HepG2 (cell line): Measurements from ENCODE around the gene PAQR7. TPM values are rescaled to one million over a fixed set of nuclear protein-coding genes. Genes with fewer than 3 reads are reported as not detected.

Source experiments
- ATAC-seq: fragments of 200-7000 bp; cut with Tn5 transposase; 3 replicates; pipeline ENCODE4 v1.9.1; 2020; ENCODE audit warnings: mild to moderate bottlenecking, moderate library complexity
- BruUV-seq: library from RNA; stranded (reverse); fragments of 400-500 nt; replicated peaks from 2 replicates; lab custom pipeline; 2021; lab: Mats Ljungman, UMichigan
- CTCF ChIA-PET: fragments of 300-600 bp; formaldehyde crosslinking; extraction: SDS; loops from one replicate; lab custom pipeline; 2021; ENCODE audit warnings: low total read pairs, inconsistent platforms, low intra/inter-chr PET ratio; lab: Yijun Ruan, JAX
- POLR2A ChIA-PET: fragments of 350-600 bp; sonication (Branson Sonifier 250); formaldehyde crosslinking; loops from one replicate; lab custom pipeline; 2020; ENCODE audit warnings: antibody characterized with exemption, inconsistent platforms; lab: Yijun Ruan, JAX
- DNase-seq: peaks from one replicate; pipeline ENCODE4 v3.0.0-alpha.2; 2015; ENCODE audit warnings: low spot score
- FAIRE-seq: peaks from 3 replicates; lab custom pipeline; 2011; peaks lifted over from hg19 to GRCh38; lab: Jason Lieb, UNC
- H2AFZ ChIP-seq: one replicate; pipeline ENCODE4 v1.6.1; 2011; ENCODE audit warnings: low read length, inconsistent platforms
- H3K27ac ChIP-seq: fragments of 300-600 bp; 3 replicates; pipeline ENCODE4 v1.8.0; 2011; ENCODE audit warnings: mixed run types, mild to moderate bottlenecking, mixed read lengths, low read length, inconsistent platforms; ENCODE audit not compliant: insufficient read depth; ENCODE audit errors: extremely low read length
- H3K27me3 ChIP-seq, 2 experiments: fragments of 200-600 bp in 1 of 2; 2 replicates in 1 of 2; 3 replicates in 1 of 2; pipeline versions ENCODE4 v1.6.0 to v1.8.0; 2011; ENCODE audit warnings: low read length in 2 of 2, mild to moderate bottlenecking in 2 of 2, moderate library complexity in 2 of 2, inconsistent platforms in 1 of 2; ENCODE audit not compliant: insufficient read depth in 2 of 2, control insufficient read depth in 1 of 2
- H3K36me3 ChIP-seq, 2 experiments: fragments of 200-600 bp in 1 of 2; replicated peaks in 1 of 2; 2 replicates in 1 of 2; 3 replicates in 1 of 2; pipeline versions ENCODE4 v1.5.1 to v1.8.0; 2011; ENCODE audit warnings: low read length in 2 of 2, inconsistent platforms in 1 of 2; ENCODE audit not compliant: insufficient read depth in 2 of 2, control insufficient read depth in 1 of 2
- H3K4me1 ChIP-seq: 2 replicates; pipeline ENCODE4 v1.5.1; 2012; ENCODE audit warnings: low read length, inconsistent platforms; ENCODE audit not compliant: insufficient read depth
- H3K4me2 ChIP-seq: 2 replicates; pipeline ENCODE4 v1.6.0; 2011; ENCODE audit warnings: low read depth, low read length, inconsistent platforms
- H3K4me3 ChIP-seq, 3 experiments: fragments of 200-600 bp in 1 of 3; sonication (generic), shearing (Covaris generic) in 1 of 3; replicated peaks in 1 of 3; 2 replicates each; pipeline ENCODE4 v1.5.1; 2011 to 2016; ENCODE audit warnings: low read length in 3 of 3, inconsistent platforms in 2 of 3, low read depth in 2 of 3, mild to moderate bottlenecking in 2 of 3, control low read depth in 1 of 3, mixed read lengths in 1 of 3; ENCODE audit not compliant: insufficient read depth in 1 of 3
- H3K79me2 ChIP-seq: one replicate; pipeline ENCODE4 v1.6.1; 2011; ENCODE audit warnings: low read length, inconsistent platforms; ENCODE audit not compliant: insufficient read depth
- H3K9ac ChIP-seq: 2 replicates; pipeline ENCODE4 v1.6.0; 2011; ENCODE audit warnings: mild to moderate bottlenecking, low read depth, low read length, inconsistent platforms; ENCODE audit not compliant: insufficient read depth
- H3K9me3 ChIP-seq: 2 replicates; pipeline ENCODE4 v1.5.1; 2012; ENCODE audit warnings: mild to moderate bottlenecking, low read length
- H4K20me1 ChIP-seq: 2 replicates; pipeline ENCODE4 v1.6.0; 2011; ENCODE audit warnings: inconsistent platforms, mild to moderate bottlenecking, low read length, moderate library complexity; ENCODE audit not compliant: insufficient read depth
- BCL3 ChIP-seq: sonication (generic); formaldehyde crosslinking; IDR thresholded peaks from 2 replicates; pipeline ENCODE4 v1.5.1; 2020; ENCODE audit warnings: mild to moderate bottlenecking, missing genetic modification reagents, moderate library complexity
- ZNF577 ChIP-seq: sonication (generic); formaldehyde crosslinking; IDR thresholded peaks from 2 replicates; pipeline ENCODE4 v1.4.0; 2020; ENCODE audit warnings: mild to moderate bottlenecking, low read depth, missing genetic modification reagents, borderline replicate concordance
- ZNF629 ChIP-seq: sonication (generic); formaldehyde crosslinking; conservative IDR thresholded peaks from 2 replicates; pipeline ENCODE4 v1.5.0; 2020; ENCODE audit warnings: missing genetic modification reagents
- ZNF670 ChIP-seq: sonication (generic); formaldehyde crosslinking; IDR thresholded peaks from 2 replicates; pipeline ENCODE4 v1.8.0; 2022; ENCODE audit warnings: mild to moderate bottlenecking, missing genetic modification reagents, borderline replicate concordance
- WGBS: methylation state at CpG from one replicate; pipeline ENCODE4 v1.1.6; 2017; ENCODE audit warnings: low lambda C conversion rate; 5-methylcytosine and 5-hydroxymethylcytosine counted together
- in situ Hi-C: cut with HindIII; loops from 2 replicates; pipeline ENCODE4 v1.10.0; 2017; ENCODE audit warnings: low pct_unique_long_range_greater_than_20kb; ENCODE audit not compliant: extremely low pct_ligation_motif_present
- intact Hi-C: fragments of 100-400 bp; cut with micrococcal nuclease; formaldehyde crosslinking; loops from one replicate; pipeline ENCODE4 v1.10.0; 2022; ENCODE audit not compliant: unreplicated experiment
- polyA plus RNA-seq, 8 experiments: library from polyadenylated mRNA; depleted of rRNA in 3 of 8; stranded (reverse) in 7 of 8; unstranded in 1 of 8; fragments of >200 nt; fragmentation: Illumina TruSeq in 4 of 8; extraction: Trizol in 4 of 8; gene quantifications; 2 replicates each; pipeline versions ENCODE4 v1.2.1 to v1.2.3, GENCODE V29; 2011 to 2016; ENCODE audit warnings: low read depth in 4 of 8, missing spikeins in 1 of 8, mixed read lengths in 1 of 8; ENCODE audit not compliant: insufficient read depth in 1 of 8
- total RNA-seq, 5 experiments: library from RNA; depleted of rRNA; stranded (reverse); fragments of >200 nt; fragmentation: Illumina TruSeq; extraction: Trizol; gene quantifications; 2 replicates each; pipeline ENCODE4 v1.2.3, GENCODE V29; 2016; ENCODE audit warnings: low read depth in 1 of 5

Gene PAQR7
- total and polyA plus RNA-seq, 2 of the 13 experiments (the other 11 are each of a cell fraction or from before 2014, with no cell fraction given): 13.2 to 16.6 TPM

DNA sequence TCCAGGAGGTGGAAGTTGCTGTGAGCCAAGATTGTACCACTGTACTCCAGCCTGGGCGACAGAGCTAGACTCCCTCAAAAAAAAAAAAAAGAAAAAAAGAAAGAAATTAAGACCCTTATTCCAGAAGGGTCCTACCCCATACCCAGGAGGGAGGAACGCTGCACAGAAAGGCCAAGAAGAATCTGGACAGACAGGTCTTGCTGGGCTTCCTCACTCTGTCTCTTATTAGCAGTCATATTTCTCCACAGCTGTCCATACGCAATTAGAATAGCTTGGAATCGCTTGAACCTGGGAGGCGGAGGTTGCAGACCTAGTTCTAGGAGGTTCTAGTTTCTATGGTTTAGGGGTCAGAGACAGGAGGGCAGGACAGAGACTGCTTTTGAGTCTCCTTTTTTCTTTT lies 3.2 kb upstream of the PAQR7 start:
- no peak overlapping the region for H3K4me2 ChIP-seq
- in situ Hi-C loops: no loop called here
- BruUV-seq: no TSS peak

DNA sequence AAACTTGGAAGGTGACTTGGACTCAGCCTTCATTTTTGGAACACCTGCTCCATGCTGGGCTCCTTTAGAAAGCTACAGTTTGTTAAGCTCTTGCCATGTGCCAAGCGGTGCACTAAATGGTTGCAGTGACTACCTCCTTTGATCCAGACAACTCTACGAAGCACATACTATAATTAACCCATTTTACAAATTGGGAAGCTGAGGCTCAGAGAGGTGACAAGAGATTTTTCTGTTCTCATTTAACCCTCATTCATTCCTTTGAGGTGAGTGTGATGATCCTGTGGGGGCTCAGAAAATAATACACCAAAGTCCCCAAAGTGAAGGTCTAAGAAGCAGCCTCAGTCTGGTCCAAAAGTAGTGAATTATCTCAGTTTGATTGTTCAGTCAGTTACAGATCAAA lies 1.6 kb upstream of the PAQR7 start:
- H3K27ac ChIP-seq: no peak overlapping the region
- no peaks in the 10 kb centered on the region for H3K9me3 ChIP-seq
- DNase-seq (no peak), FAIRE-seq (no peak), ATAC-seq (no peak)
- intact Hi-C loops: no loop called here
- H4K20me1 ChIP-seq: no peaks in the 10 kb centered on the region
- no peaks in the 10 kb centered on the region; a peak in 1 of 5 replicates for H3K27me3 ChIP-seq
- peaks cover 71% of the 10 kb centered on the region for H3K4me1 ChIP-seq
- TF ChIP-seq ZNF670 (CRISPR knock-in tag) (no peak), ZNF629 (peak; percentile 69)
- WGBS: 92% methylated on average over 2 of the region's 2 CpGs
- peaks cover 22% of the 10 kb centered on the region for H3K79me2 ChIP-seq
- ChIA-PET POLR2A (no interaction called here), CTCF (no interaction called here)
- H2AFZ ChIP-seq: no peak overlapping the region
- H3K36me3 ChIP-seq: no peaks in the 10 kb centered on the region
- no peak overlapping the region for H3K4me3 ChIP-seq
- no peak overlapping the region for H3K9ac ChIP-seq
- no TSS peak for BruUV-seq
- in situ Hi-C loops: no loop called here
- no peak overlapping the region for H3K4me2 ChIP-seq

More for the DNA sequence above, 3.2 kb upstream of the PAQR7 start:
- intact Hi-C loops: no loop called here
- ATAC-seq (no peak), FAIRE-seq (no peak), DNase-seq (no peak)
- no peaks in the 10 kb centered on the region for H4K20me1 ChIP-seq
- H3K9ac ChIP-seq: no peak overlapping the region
- H2AFZ ChIP-seq: no peak overlapping the region
- WGBS: 82% methylated on average over 5 of the region's 5 CpGs
- CTCF ChIA-PET: no interaction called here
- H3K27ac ChIP-seq: no peak overlapping the region
- POLR2A ChIA-PET: no interaction called here
- H3K4me1 ChIP-seq: peaks cover 60% of the 10 kb centered on the region
- H3K36me3 ChIP-seq: no peaks in the 10 kb centered on the region
- H3K79me2 ChIP-seq: peaks cover 11% of the 10 kb centered on the region
- H3K27me3 ChIP-seq: no peaks in the 10 kb centered on the region; a peak in 1 of 5 replicates
- H3K9me3 ChIP-seq: no peaks in the 10 kb centered on the region
- H3K4me3 ChIP-seq: no peak overlapping the region
- TF ChIP-seq BCL3 (no peak), ZNF577 (CRISPR knock-in tag) (no peak)
